Common myeloid progenitor, CD34-positive (primary cell): ENCODE measurements around the gene C1QTNF2.

Experiments used
- CTCF ChIA-PET: fragments of 350-600 bp; sonication (Branson Sonifier 250); formaldehyde crosslinking; loops from one replicate; lab custom pipeline; 2021; ENCODE audit warnings: antibody characterized with exemption; lab: Charles Lee
- POLR2A ChIA-PET: fragments of 350-600 bp; sonication (Branson Sonifier 250); formaldehyde crosslinking; loops from one replicate; lab custom pipeline; 2021; ENCODE audit warnings: antibody characterized with exemption; lab: Charles Lee
- DNase-seq, 3 donors: peaks; one replicate each; pipeline versions ENCODE4 v3.0.0 to v3.0.0-alpha.2; 2013
- H3K27ac ChIP-seq, 2 experiments: 1 replicate in 1 of 2; 2 replicates in 1 of 2; pipeline ENCODE4 v1.7.0; 2013; ENCODE audit warnings: inconsistent platforms in 2 of 2, low read length in 2 of 2, mild to moderate bottlenecking in 2 of 2, low read depth in 1 of 2, moderate library complexity in 1 of 2; ENCODE audit not compliant: severe bottlenecking in 2 of 2, insufficient read depth in 1 of 2, poor library complexity in 1 of 2
- H3K27me3 ChIP-seq, 5 experiments: replicated peaks in 2 of 5; 1 replicate in 3 of 5; 2 replicates in 2 of 5; pipeline versions ENCODE4 v1.6.1 to v1.7.0; 2013; ENCODE audit warnings: low read length in 4 of 5, mild to moderate bottlenecking in 2 of 5, moderate library complexity in 2 of 5, inconsistent platforms in 1 of 5; ENCODE audit not compliant: insufficient read depth in 5 of 5, control insufficient read depth in 4 of 5
- H3K36me3 ChIP-seq, 4 experiments: 1 replicate in 2 of 4; 2 replicates in 2 of 4; pipeline versions ENCODE4 v1.6.1 to v1.7.0; 2013; ENCODE audit warnings: low read length in 3 of 4, control low read depth in 1 of 4, mild to moderate bottlenecking in 1 of 4; ENCODE audit not compliant: control insufficient read depth in 4 of 4, insufficient read depth in 4 of 4
- H3K4me1 ChIP-seq, 4 experiments: 1 replicate in 3 of 4; 2 replicates in 1 of 4; pipeline versions ENCODE4 v1.6.1 to v1.7.1; 2013; ENCODE audit warnings: low read length in 3 of 4, mild to moderate bottlenecking in 3 of 4, control low read depth in 1 of 4, inconsistent platforms in 1 of 4, moderate library complexity in 1 of 4; ENCODE audit not compliant: control insufficient read depth in 4 of 4, insufficient read depth in 4 of 4; ENCODE audit errors: control extremely low read depth in 1 of 4
- H3K4me3 ChIP-seq, 7 experiments: 1 replicate in 4 of 7; 2 replicates in 3 of 7; pipeline versions ENCODE4 v1.5.1 to v1.7.0; 2013; ENCODE audit warnings: mild to moderate bottlenecking in 7 of 7, low read length in 6 of 7, moderate library complexity in 6 of 7, inconsistent platforms in 2 of 7, low read depth in 2 of 7, control low read depth in 1 of 7; ENCODE audit not compliant: insufficient read depth in 4 of 7, control insufficient read depth in 1 of 7; ENCODE audit errors: extremely low read depth in 1 of 7
- H3K9me3 ChIP-seq, 5 experiments: 1 replicate in 4 of 5; 2 replicates in 1 of 5; pipeline versions ENCODE4 v1.6.1 to v1.7.1; 2013; ENCODE audit warnings: low read length in 4 of 5, mild to moderate bottlenecking in 2 of 5, inconsistent platforms in 1 of 5, low read depth in 1 of 5, moderate library complexity in 1 of 5; ENCODE audit not compliant: control insufficient read depth in 4 of 5, insufficient read depth in 2 of 5; ENCODE audit errors: control extremely low read depth in 1 of 5
- WGBS: methylation state at CpG from one replicate; pipeline ENCODE4 v1.1.5; 2013; ENCODE audit not compliant: insufficient coverage; 5-methylcytosine and 5-hydroxymethylcytosine counted together

Gene C1QTNF2

GRCh38 chr5:160363211-160363610 is 7.2 kb downstream of the C1QTNF2 start:
- Histone ChIP-seq H3K27ac (no peak overlapping the region), H3K4me1 (no peaks in the 10 kb centered on the region), H3K9me3 (no peaks in the 10 kb centered on the region), H3K27me3 (no peaks in the 10 kb centered on the region), H3K36me3 (no peaks in the 10 kb centered on the region), H3K4me3 (no peak overlapping the region)
- POLR2A ChIA-PET, result no interaction called here
- 100% methylated on average over 3 of the region's 3 CpGs for WGBS
- DNase-seq, result no peak
- CTCF ChIA-PET, result interaction anchor here (1.7 kb wide), 1 partner anchor 18 kb away, joined by 8 read pairs; no protein-coding TSS in a partner anchor

DNA sequence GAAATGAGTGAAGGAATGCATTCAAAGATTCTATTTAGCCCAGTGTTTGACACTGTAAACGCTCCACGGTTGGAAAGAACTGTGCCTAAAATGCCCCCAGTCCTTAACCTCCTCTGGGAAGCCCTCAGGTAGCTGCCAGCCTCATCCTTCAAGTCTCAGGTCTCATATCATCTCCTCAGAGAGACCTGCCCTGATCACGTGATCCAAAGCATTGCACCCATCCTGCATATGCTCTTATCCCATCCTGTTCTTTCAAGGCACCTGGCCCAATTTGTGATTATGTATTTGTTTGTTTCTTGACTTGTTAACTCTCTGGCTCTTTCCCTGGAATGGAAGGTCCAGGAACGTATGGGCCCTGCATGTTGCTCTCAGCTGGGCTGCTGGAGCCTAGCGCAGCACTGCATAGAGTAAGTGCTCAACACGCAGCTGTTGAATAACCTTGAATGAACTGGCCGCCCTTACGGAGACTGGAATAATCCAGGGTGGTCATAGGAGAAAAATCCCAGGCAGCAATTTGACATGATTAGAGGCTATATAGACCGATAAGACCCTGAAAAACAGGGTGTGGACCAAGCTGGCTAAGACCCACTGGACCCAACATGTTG is 8.7 kb downstream of the C1QTNF2 start:
- 88% methylated on average over 8 of the region's 9 CpGs for WGBS
- CTCF ChIA-PET, result interaction anchor here (1.2 to 1.7 kb wide), 2 partner anchors 10 to 17 kb away, joined by 4 read pairs; no protein-coding TSS in a partner anchor
- DNase-seq, result no peak

DNA sequence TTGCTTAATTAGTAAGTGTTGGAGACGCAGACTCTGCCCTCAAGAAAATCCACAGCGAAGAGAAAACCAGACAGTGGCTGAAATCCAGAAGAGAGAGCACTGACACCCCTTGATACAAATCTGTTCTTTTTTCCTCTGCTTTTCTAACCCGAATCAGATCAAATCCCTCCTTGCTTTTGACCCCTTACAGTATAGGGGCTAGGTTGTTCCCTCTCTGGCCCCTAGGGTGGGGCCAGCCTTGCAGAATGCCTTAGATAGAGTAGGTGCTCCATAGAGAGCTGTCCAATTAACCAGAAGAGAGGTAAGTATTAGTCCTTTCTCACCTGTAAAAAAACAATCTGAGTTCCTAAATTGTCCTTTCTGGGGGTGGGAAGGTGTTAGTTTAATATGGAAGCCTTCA is 10.1 kb downstream of the C1QTNF2 start:
- H3K4me3 ChIP-seq, result no peak overlapping the region
- WGBS, result 86% methylated on average over 1 of the region's 3 CpGs
- H3K36me3 ChIP-seq, result no peaks in the 10 kb centered on the region
- no peaks in the 10 kb centered on the region for H3K4me1 ChIP-seq
- H3K27ac ChIP-seq, result no peak overlapping the region
- H3K9me3 ChIP-seq, result no peaks in the 10 kb centered on the region
- DNase-seq, result no peak
- CTCF ChIA-PET, result interaction anchor here (1.0 to 2.4 kb wide), 3 partner anchors 14 to 339 kb away, joined by 3 to 8 read pairs (median 3); no protein-coding TSS in a partner anchor
- POLR2A ChIA-PET, result no interaction called here
- H3K27me3 ChIP-seq, result no peaks in the 10 kb centered on the region

More for the DNA sequence above, 8.7 kb downstream of the C1QTNF2 start:
- Histone ChIP-seq H3K4me3 (no peak overlapping the region), H3K27ac (no peak overlapping the region), H3K9me3 (no peaks in the 10 kb centered on the region), H3K36me3 (no peaks in the 10 kb centered on the region), H3K27me3 (no peaks in the 10 kb centered on the region), H3K4me1 (no peaks in the 10 kb centered on the region)
- POLR2A ChIA-PET, result no interaction called here

DNA sequence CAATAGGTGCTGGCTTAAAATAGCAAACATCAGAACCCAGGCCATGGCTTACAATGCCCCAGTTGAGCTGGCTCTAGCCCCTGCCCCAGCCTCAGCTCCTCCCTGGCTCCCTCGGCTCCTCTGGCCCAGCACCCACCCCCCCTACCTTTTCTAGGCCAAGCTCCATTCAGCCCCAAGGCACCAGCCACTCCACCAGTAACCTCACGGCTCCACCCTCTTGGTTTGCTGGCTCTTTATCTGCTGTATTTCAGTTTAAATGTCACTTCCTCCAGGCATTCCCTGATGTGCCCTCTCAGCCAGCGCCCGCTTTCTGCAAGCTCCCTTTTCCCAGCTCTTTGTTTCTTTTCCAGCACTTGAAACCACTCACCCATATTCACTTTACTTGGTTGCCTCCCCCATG is 10.6 kb downstream of the C1QTNF2 start:
- Histone ChIP-seq H3K27me3 (no peaks in the 10 kb centered on the region), H3K27ac (no peak overlapping the region), H3K36me3 (no peaks in the 10 kb centered on the region), H3K4me1 (no peaks in the 10 kb centered on the region), H3K4me3 (no peak overlapping the region), H3K9me3 (no peaks in the 10 kb centered on the region)
- CTCF ChIA-PET, result interaction anchor here (0.5 to 2.4 kb wide), 5 partner anchors 14 to 338 kb away, joined by 3 to 8 read pairs (median 3); no protein-coding TSS in a partner anchor
- POLR2A ChIA-PET, result no interaction called here
- DNase-seq, result no peak
- 48% methylated on average over 3 of the region's 4 CpGs for WGBS

GRCh38 chr5:160359242-160359641 is 11.2 kb downstream of the C1QTNF2 start:
- POLR2A ChIA-PET, result interaction anchor here (0.6 kb wide), 1 partner anchor 25 kb away, joined by 5 read pairs; no protein-coding TSS in a partner anchor
- WGBS, result 0% methylated on average over 1 of the region's 1 CpG
- Histone ChIP-seq H3K4me3 (no peak overlapping the region), H3K9me3 (no peaks in the 10 kb centered on the region), H3K27ac (no peak overlapping the region), H3K4me1 (no peaks in the 10 kb centered on the region), H3K36me3 (no peaks in the 10 kb centered on the region), H3K27me3 (no peaks in the 10 kb centered on the region)
- CTCF ChIA-PET, result interaction anchor here (0.5 to 2.4 kb wide), 3 partner anchors 13 to 258 kb away, joined by 3 to 8 read pairs (median 3); no protein-coding TSS in a partner anchor
- DNase-seq, result no peak

DNA sequence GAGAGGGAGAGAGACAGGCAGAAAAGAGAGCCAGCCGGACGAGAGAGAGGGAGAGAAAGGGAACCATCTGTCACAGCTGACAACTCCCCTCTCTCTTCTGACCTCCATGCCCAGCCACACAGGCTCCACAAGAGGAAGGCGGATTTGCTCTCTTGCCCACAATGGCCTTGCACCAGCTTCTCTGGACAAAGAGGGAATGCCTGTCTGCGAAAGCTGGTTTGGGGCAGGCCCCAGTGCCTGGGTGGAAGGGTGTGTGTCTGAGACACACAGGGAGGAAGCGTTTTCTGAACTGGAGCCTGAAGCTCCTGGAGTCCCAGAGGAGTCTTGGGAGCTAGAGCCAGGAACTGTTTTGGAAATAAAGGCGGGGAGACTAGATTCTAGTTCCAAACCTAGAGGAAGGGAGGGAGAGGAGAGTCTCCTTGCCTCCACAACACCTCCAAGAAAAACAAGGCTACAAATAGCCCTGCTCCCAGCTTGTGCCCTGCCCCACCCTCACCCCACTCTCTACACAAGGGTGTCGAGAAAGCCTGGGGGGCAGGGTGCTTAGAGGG is 12.5 kb downstream of the C1QTNF2 start:
- Histone ChIP-seq H3K4me1 (no peaks in the 10 kb centered on the region), H3K4me3 (no peak overlapping the region), H3K9me3 (no peaks in the 10 kb centered on the region), H3K36me3 (no peaks in the 10 kb centered on the region), H3K27ac (no peak overlapping the region), H3K27me3 (no peaks in the 10 kb centered on the region)
- DNase-seq, result no peak
- CTCF ChIA-PET, result interaction anchor here (1.3 to 1.6 kb wide), 3 partner anchors 10 to 18 kb away, joined by 3 to 5 read pairs (median 4); no protein-coding TSS in a partner anchor
- 95% methylated on average over 3 of the region's 7 CpGs for WGBS
- POLR2A ChIA-PET, result no interaction called here

- Histone ChIP-seq H3K4me3 (no peak overlapping the region), H3K4me1 (no peaks in the 10 kb centered on the region), H3K36me3 (no peaks in the 10 kb centered on the region), H3K9me3 (no peaks in the 10 kb centered on the region), H3K27me3 (no peaks in the 10 kb centered on the region), H3K27ac (no peak overlapping the region)
- 95% methylated on average over 7 of the region's 7 CpGs for WGBS
- DNase-seq, result no peak
- ChIA-PET CTCF (interaction anchor here (1.3 to 2.0 kb wide), 4 partner anchors 9 to 19 kb away, joined by 3 to 5 read pairs (median 4); no protein-coding TSS in a partner anchor), POLR2A (no interaction called here)
Observed at GRCh38 chr5:160357394-160357793, 13.0 kb downstream of the C1QTNF2 start.
